ENCODE measurements around the gene CR2. TPM values are rescaled to one million over a fixed set of nuclear protein-coding genes. Genes with fewer than 3 reads are reported as not detected.
"Not testable (repeated sequence)": the region's sequence is repeated elsewhere in the genome, so short reads cannot be mapped to it uniquely, and the experiment has no call there.

CR2 gene
- total RNA-seq, 4 donors from 2014 or later, result 6.4 to 9.4 TPM; not detected in 2

GRCh38 chr1:207487636-207488035, 33.5 kb downstream of the CR2 start:
- H3K9me3 ChIP-seq, result no peaks in the 10 kb centered on the region
- WGBS, 2 donors (ENCODE audit: low coverage in 1 of 2), result 59 to 82% methylated on average over 4 of the region's 4 CpGs
- DNase-seq, result no peak
- H3K36me3 ChIP-seq, result no peaks in the 10 kb centered on the region
- peaks cover 11% of the 10 kb centered on the region for H3K27me3 ChIP-seq
- intact Hi-C loops (cut with DNase I; ENCODE audit: low total_unique reads), result no loop called here
- in situ Hi-C loops (cut with MboI; ENCODE audit: low pct_ligation_motif_present in 1 of 4, low pct_unique_long_range_greater_than_20kb in 1 of 4, low sequenced_read_pairs in 3 of 4), result loop anchor here in 2 of 4 donors (25.0 kb wide), 1 partner anchor 400 kb away; the partner anchor contains the start of gene C4BPB (in 2 of the 2)
- no peaks in the 10 kb centered on the region for H3K4me1 ChIP-seq
- no peak overlapping the region for H3K4me3 ChIP-seq
- no peak overlapping the region for H3K27ac ChIP-seq
- TF ChIP-seq POLR2A (IDR thresholded peaks at IDR 0.05) (no peak), POLR2AphosphoS5 (IDR thresholded peaks at IDR 0.05) (no peak), EP300 (IDR thresholded peaks at IDR 0.05; ENCODE audit: low read depth) (no peak)
- TF ChIP-seq, protein P1, sequence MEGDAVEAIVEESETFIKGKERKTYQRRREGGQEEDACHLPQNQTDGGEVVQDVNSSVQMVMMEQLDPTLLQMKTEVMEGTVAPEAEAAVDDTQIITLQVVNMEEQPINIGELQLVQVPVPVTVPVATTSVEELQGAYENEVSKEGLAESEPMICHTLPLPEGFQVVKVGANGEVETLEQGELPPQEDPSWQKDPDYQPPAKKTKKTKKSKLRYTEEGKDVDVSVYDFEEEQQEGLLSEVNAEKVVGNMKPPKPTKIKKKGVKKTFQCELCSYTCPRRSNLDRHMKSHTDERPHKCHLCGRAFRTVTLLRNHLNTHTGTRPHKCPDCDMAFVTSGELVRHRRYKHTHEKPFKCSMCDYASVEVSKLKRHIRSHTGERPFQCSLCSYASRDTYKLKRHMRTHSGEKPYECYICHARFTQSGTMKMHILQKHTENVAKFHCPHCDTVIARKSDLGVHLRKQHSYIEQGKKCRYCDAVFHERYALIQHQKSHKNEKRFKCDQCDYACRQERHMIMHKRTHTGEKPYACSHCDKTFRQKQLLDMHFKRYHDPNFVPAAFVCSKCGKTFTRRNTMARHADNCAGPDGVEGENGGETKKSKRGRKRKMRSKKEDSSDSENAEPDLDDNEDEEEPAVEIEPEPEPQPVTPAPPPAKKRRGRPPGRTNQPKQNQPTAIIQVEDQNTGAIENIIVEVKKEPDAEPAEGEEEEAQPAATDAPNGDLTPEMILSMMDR (IDR thresholded peaks at IDR 0.05), result no peak

DNA sequence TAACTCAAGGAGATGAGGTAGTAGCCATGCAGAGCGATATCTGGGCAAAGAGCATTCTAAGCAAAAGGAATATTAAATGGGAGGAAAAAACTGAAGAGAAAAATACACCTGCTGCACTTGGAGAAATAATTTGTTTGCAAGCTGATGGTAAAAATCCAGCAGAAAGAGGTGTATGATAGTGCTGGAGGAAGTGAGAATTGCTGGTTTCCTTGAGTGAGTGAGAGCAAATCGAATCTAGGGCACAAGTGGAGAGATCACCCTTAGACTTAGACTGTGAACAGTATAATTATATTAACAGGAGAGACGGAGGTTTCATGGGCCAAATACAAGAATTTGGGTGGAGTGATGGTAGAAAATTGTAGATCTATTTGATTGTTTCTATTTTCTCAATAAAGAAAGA, 39.1 kb downstream of the CR2 start:
- Histone ChIP-seq H3K9me3 (no peaks in the 10 kb centered on the region), H3K27ac (no peak overlapping the region), H3K4me3 (no peak overlapping the region), H3K27me3 (peaks cover 64% of the 10 kb centered on the region), H3K36me3 (no peaks in the 10 kb centered on the region), H3K4me1 (peaks cover 0 to 9% (median 7%) of the 10 kb centered on the region in 4 donors)
- in situ Hi-C loops (cut with MboI; ENCODE audit: low pct_ligation_motif_present in 1 of 4, low pct_unique_long_range_greater_than_20kb in 1 of 4, low sequenced_read_pairs in 3 of 4) (loop anchor here in 2 of 4 donors (25.0 kb wide), 1 partner anchor 406 kb away; the partner anchor contains the start of gene C4BPB (in 2 of the 2)), intact Hi-C loops (cut with DNase I; ENCODE audit: low total_unique reads) (no loop called here)
- DNase-seq, result no peak
- WGBS, 2 donors (ENCODE audit: low coverage in 1 of 2), result 74 to 85% methylated on average over 3 of the region's 3 CpGs
- TF ChIP-seq POLR2AphosphoS5 (IDR thresholded peaks at IDR 0.05) (no peak), POLR2A (IDR thresholded peaks at IDR 0.05) (no peak), EP300 (IDR thresholded peaks at IDR 0.05; ENCODE audit: low read depth) (no peak)
- TF ChIP-seq, protein P1 (IDR thresholded peaks at IDR 0.05), result no peak

DNA sequence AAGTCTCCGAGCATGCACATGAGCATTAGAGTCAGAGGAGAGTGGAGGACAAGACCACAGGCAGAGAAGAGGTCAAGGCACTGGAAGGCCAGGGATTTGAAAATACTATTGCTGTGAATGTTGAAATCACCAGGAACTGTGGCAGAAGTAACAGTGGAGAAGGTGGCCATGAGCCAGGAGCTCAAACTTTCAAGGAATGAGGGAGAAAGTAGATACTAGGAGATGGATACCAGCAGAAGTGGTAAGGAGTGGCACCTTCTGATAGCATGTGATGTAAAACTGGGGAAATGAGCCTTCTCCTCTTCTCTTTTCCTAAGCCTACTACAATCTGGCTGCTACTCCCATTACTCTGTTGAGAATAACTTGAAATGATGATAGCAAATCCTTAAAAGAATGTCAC, 40.0 kb downstream of the CR2 start:
- no peak overlapping the region for H3K27ac ChIP-seq
- no peak overlapping the region for H3K4me3 ChIP-seq
- no peaks in the 10 kb centered on the region for H3K9me3 ChIP-seq
- H3K27me3 ChIP-seq, result peaks cover 71% of the 10 kb centered on the region
- no peaks in the 10 kb centered on the region for H3K36me3 ChIP-seq
- 97 to 100% methylated on average over 1 of the region's 1 CpG for WGBS, 2 donors (ENCODE audit: low coverage in 1 of 2)
- intact Hi-C loops (cut with DNase I; ENCODE audit: low total_unique reads), result no loop called here
- in situ Hi-C loops (cut with MboI; ENCODE audit: low pct_ligation_motif_present in 1 of 4, low pct_unique_long_range_greater_than_20kb in 1 of 4, low sequenced_read_pairs in 3 of 4), result loop anchor here in 2 of 4 donors (25.0 kb wide), 1 partner anchor 407 kb away; the partner anchor contains the start of gene C4BPB (in 2 of the 2)
- no peak for DNase-seq
- H3K4me1 ChIP-seq, result peaks cover 0 to 9% (median 7%) of the 10 kb centered on the region in 4 donors
- TF ChIP-seq, protein P1 (IDR thresholded peaks at IDR 0.05), result no peak
- TF ChIP-seq POLR2A (IDR thresholded peaks at IDR 0.05) (no peak), POLR2AphosphoS5 (IDR thresholded peaks at IDR 0.05) (no peak), EP300 (IDR thresholded peaks at IDR 0.05; ENCODE audit: low read depth) (no peak)

DNA sequence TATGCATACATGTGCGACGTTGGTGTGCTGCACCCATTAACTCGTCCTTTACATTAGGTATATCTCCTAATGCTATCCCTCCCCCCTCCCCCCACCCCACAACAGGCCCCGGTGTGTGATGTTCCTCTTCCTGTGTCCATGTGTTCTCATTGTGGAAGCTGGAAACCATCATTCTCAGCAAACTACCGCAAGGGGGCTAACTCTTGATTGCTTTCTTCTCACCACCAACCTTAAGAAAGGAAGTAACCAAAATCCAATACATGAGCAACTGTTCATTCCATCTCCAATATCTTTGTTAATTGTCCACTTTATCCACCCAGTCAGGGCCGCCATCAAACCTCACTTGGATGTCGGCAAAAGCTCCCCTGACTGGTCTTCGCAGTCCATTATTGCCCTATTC, 41.2 kb downstream of the CR2 start:
- WGBS, 2 donors (ENCODE audit: low coverage in 1 of 2), result 86 to 91% methylated on average over 7 to 8 of the region's 8 CpGs
- intact Hi-C loops (cut with DNase I; ENCODE audit: low total_unique reads); H3K9me3 ChIP-seq; H3K36me3 ChIP-seq; H3K4me1 ChIP-seq; DNase-seq; H3K4me3 ChIP-seq; H3K27ac ChIP-seq: not testable (repeated sequence)
- in situ Hi-C loops (cut with MboI; ENCODE audit: low pct_ligation_motif_present in 1 of 4, low pct_unique_long_range_greater_than_20kb in 1 of 4, low sequenced_read_pairs in 3 of 4), result loop anchor here in 2 of 4 donors (25.0 kb wide), 1 partner anchor 408 kb away; the partner anchor contains the start of gene C4BPB (in 2 of the 2)
- peaks cover 79% of the 10 kb centered on the region for H3K27me3 ChIP-seq

All from transverse colon (tissue), 4 donors.